ENCODE results near the gene PIP5K1B.

DNA sequence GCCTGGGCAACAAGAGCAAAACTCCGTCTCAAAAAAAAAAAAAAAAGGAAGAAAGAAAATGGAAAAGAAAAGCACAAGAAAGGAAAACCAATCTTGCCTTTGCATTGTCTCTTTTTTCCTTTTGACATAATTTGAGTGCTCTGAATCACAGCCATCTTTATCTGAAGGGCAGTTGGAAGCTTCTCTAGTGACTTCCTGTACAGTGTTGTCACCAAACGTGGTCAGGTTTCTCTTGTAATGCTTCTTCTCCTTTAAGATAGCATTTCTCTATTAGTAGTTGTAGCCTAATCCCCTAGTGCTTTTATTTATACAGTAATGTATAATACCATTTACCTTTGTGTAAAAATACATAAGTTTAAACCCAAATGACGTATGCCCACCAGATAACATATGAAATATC lies 290.7 kb downstream of the PIP5K1B start:
- TF ChIP-seq EZH2phosphoT487 (IDR thresholded peaks at IDR 0.05; ENCODE audit: low read depth, severe bottlenecking, unreplicated experiment) = no peak
- no peak for TF ChIP-seq EZH2 (IDR thresholded peaks at IDR 0.05; ENCODE audit: borderline replicate concordance)
- TF ChIP-seq, protein P1, sequence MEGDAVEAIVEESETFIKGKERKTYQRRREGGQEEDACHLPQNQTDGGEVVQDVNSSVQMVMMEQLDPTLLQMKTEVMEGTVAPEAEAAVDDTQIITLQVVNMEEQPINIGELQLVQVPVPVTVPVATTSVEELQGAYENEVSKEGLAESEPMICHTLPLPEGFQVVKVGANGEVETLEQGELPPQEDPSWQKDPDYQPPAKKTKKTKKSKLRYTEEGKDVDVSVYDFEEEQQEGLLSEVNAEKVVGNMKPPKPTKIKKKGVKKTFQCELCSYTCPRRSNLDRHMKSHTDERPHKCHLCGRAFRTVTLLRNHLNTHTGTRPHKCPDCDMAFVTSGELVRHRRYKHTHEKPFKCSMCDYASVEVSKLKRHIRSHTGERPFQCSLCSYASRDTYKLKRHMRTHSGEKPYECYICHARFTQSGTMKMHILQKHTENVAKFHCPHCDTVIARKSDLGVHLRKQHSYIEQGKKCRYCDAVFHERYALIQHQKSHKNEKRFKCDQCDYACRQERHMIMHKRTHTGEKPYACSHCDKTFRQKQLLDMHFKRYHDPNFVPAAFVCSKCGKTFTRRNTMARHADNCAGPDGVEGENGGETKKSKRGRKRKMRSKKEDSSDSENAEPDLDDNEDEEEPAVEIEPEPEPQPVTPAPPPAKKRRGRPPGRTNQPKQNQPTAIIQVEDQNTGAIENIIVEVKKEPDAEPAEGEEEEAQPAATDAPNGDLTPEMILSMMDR (IDR thresholded peaks at IDR 0.05; ENCODE audit: poor library complexity) = no peak

Measured in hepatocyte (in vitro differentiated cells).